ENCODE measurements around the gene NDUFB2.

DNA sequence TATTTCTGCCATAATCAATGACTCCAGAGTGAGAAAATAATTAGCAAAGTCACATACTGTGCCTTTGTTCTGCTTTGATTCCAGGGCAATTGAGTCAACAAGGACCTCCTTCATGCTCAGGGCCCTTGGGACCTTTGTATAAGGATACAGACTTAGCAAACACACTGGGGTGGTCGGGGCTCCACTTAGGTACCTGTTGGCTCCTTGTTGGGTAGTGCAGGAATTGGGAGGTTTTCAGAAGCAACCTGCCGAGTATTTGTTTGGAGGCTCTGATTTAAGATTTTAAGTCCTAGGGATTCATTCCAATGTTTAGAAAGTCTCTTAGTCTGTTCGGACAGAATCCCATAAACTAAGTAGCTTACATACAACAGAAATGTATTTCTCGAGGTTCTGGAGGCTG is 20.8 kb upstream of the NDUFB2 start:
- TF ChIP-seq TAF1 (IDR thresholded peaks at IDR 0.05; ENCODE audit: borderline replicate concordance, insufficient read depth, low read length) (no peak), POLR2AphosphoS5 (IDR thresholded peaks at IDR 0.05; ENCODE audit: low read depth, low read length) (no peak), FOXP2 (optimal IDR thresholded peaks at IDR 0.05; ENCODE audit: borderline replicate concordance, extremely low read depth, extremely low read length, insufficient read depth) (no peak), SIN3A (IDR thresholded peaks at IDR 0.05; ENCODE audit: borderline replicate concordance, insufficient read depth, low read length) (no peak)
- TF ChIP-seq, protein P1, sequence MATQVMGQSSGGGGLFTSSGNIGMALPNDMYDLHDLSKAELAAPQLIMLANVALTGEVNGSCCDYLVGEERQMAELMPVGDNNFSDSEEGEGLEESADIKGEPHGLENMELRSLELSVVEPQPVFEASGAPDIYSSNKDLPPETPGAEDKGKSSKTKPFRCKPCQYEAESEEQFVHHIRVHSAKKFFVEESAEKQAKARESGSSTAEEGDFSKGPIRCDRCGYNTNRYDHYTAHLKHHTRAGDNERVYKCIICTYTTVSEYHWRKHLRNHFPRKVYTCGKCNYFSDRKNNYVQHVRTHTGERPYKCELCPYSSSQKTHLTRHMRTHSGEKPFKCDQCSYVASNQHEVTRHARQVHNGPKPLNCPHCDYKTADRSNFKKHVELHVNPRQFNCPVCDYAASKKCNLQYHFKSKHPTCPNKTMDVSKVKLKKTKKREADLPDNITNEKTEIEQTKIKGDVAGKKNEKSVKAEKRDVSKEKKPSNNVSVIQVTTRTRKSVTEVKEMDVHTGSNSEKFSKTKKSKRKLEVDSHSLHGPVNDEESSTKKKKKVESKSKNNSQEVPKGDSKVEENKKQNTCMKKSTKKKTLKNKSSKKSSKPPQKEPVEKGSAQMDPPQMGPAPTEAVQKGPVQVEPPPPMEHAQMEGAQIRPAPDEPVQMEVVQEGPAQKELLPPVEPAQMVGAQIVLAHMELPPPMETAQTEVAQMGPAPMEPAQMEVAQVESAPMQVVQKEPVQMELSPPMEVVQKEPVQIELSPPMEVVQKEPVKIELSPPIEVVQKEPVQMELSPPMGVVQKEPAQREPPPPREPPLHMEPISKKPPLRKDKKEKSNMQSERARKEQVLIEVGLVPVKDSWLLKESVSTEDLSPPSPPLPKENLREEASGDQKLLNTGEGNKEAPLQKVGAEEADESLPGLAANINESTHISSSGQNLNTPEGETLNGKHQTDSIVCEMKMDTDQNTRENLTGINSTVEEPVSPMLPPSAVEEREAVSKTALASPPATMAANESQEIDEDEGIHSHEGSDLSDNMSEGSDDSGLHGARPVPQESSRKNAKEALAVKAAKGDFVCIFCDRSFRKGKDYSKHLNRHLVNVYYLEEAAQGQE (IDR thresholded peaks at IDR 0.05; ENCODE audit: insufficient read depth in 1 of 2, low read depth in 2 of 2, low read length in 2 of 2) = no peak

Measured in PFSK-1 (cell line).